B cell (primary cell): ENCODE results near the gene SUGCT.

ENCODE experiments used
- CTCF ChIP-seq: fragments of 200-600 bp; IDR thresholded peaks from one replicate; pipeline ENCODE4 v1.8.0; 2022; ENCODE audit warnings: antibody characterized with exemption, mild to moderate bottlenecking
- EZH2 ChIP-seq: IDR thresholded peaks from 2 replicates; pipeline ENCODE4 v1.6.1; 2012; ENCODE audit warnings: borderline replicate concordance, low read depth, mild to moderate bottlenecking, moderate library complexity, low read length; ENCODE audit not compliant: insufficient read depth, poor library complexity, severe bottlenecking

- TF ChIP-seq EZH2 (no peak), CTCF (no peak)
These were observed 641.1 kb downstream of the SUGCT start for GRCh38 chr7:40775877-40776276.
